ENCODE results near the gene BAIAP2. TPM values are rescaled to one million over a fixed set of nuclear protein-coding genes. Genes with fewer than 3 reads are reported as not detected.
"Not testable (repeated sequence)": the region's sequence is repeated elsewhere in the genome, so short reads cannot be mapped to it uniquely, and the experiment has no call there.

BAIAP2 gene
- total and polyA plus RNA-seq, 2 of the 13 experiments (the other 11 are each of a cell fraction or from before 2014, with no cell fraction given) = 22.5 to 24.0 TPM

DNA sequence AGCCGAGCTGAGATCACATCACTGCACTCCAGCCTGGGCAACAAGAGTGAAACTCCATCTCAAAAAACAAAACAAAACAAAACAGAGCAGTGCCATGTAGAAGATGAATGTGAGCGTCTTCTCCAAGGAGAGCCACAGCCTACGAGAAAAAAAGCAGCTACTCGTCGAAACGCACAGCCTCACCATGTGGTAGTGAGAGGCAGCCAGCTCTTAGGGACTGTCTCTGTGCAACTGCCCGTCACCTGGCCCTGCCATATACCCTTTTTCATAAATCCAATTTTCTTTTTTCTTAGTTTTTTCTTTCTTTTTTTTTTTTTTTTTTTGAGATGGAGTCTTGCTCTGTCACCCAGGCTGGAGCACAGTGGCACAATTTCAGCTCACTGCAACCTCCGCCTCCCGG lies 119.1 kb downstream of the BAIAP2 start:
- POLR2A ChIA-PET = interaction anchor here (0.6 kb wide), 1 partner anchor 504 kb away, joined by 3 read pairs; no protein-coding TSS in a partner anchor
- FAIRE-seq; ATAC-seq; BruUV-seq (replicated peaks); H3K4me3 ChIP-seq (replicated peaks in 1 of 3; ENCODE audit: insufficient read depth in 1 of 3, low read depth in 2 of 3, low read length in 3 of 3); H2AFZ ChIP-seq (ENCODE audit: low read length); DNase-seq (ENCODE audit: low spot score); H3K79me2 ChIP-seq (ENCODE audit: insufficient read depth, low read length); H3K4me2 ChIP-seq (ENCODE audit: low read depth, low read length); in situ Hi-C loops (cut with HindIII; ENCODE audit: extremely low pct_ligation_motif_present, low pct_unique_long_range_greater_than_20kb); H3K27ac ChIP-seq (ENCODE audit: extremely low read length, insufficient read depth, low read length); H3K36me3 ChIP-seq (replicated peaks in 1 of 2; ENCODE audit: control insufficient read depth in 1 of 2, insufficient read depth in 2 of 2, low read length in 2 of 2); H3K9ac ChIP-seq (ENCODE audit: insufficient read depth, low read depth, low read length); CTCF ChIA-PET (ENCODE audit: low intra/inter-chr PET ratio, low total read pairs); H3K4me1 ChIP-seq (ENCODE audit: insufficient read depth, low read length); H3K9me3 ChIP-seq (ENCODE audit: low read length); H4K20me1 ChIP-seq (ENCODE audit: insufficient read depth, low read length); intact Hi-C loops (cut with micrococcal nuclease; ENCODE audit: unreplicated experiment); H3K27me3 ChIP-seq (ENCODE audit: control insufficient read depth in 1 of 2, insufficient read depth in 2 of 2, low read length in 2 of 2): not testable (repeated sequence)
- WGBS (ENCODE audit: low lambda C conversion rate) = 93% methylated on average over 9 of the region's 9 CpGs

DNA sequence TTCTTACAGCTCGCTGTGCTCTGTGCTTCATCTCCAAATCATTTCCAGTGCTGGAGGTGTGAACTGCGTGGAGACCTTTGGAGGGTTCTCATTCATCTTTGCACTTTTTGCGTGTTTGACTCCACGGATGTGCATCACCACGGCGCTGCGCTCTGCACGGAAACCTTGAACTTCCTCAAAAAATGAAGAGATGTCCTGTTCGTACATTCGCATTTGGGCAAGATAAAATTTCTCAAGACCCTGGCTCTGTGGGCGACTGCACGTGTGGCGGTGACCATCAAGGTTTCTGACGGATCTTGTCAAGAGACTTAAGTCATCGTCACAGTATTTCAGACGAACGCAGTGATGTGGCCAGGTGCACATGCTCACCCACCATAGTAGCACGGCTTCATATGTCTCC lies 120.0 kb downstream of the BAIAP2 start:
- 94% methylated on average over 18 of the region's 18 CpGs for WGBS (ENCODE audit: low lambda C conversion rate)
- H3K27ac ChIP-seq (ENCODE audit: extremely low read length, insufficient read depth, low read length) = no peak overlapping the region
- H3K27me3 ChIP-seq (ENCODE audit: control insufficient read depth in 1 of 2, insufficient read depth in 2 of 2, low read length in 2 of 2) = no peaks in the 10 kb centered on the region
- FAIRE-seq (no peak), DNase-seq (ENCODE audit: low spot score) (no peak), ATAC-seq (no peak)
- no peaks in the 10 kb centered on the region for H3K9me3 ChIP-seq (ENCODE audit: low read length)
- intact Hi-C loops (cut with micrococcal nuclease; ENCODE audit: unreplicated experiment) = no loop called here
- H3K9ac ChIP-seq (ENCODE audit: insufficient read depth, low read depth, low read length) = no peak overlapping the region
- H3K4me3 ChIP-seq (replicated peaks in 1 of 3; ENCODE audit: insufficient read depth in 1 of 3, low read depth in 2 of 3, low read length in 3 of 3) = no peak overlapping the region
- BruUV-seq (replicated peaks) = no TSS peak
- CTCF ChIA-PET (ENCODE audit: low intra/inter-chr PET ratio, low total read pairs) = no interaction called here
- in situ Hi-C loops (cut with HindIII; ENCODE audit: extremely low pct_ligation_motif_present, low pct_unique_long_range_greater_than_20kb) = no loop called here
- H3K36me3 ChIP-seq (replicated peaks in 1 of 2; ENCODE audit: control insufficient read depth in 1 of 2, insufficient read depth in 2 of 2, low read length in 2 of 2) = no peaks in the 10 kb centered on the region
- peaks cover 4% of the 10 kb centered on the region; the same call in 1 of the 2 replicates for H3K4me1 ChIP-seq (ENCODE audit: insufficient read depth, low read length)
- POLR2A ChIA-PET = no interaction called here
- no peaks in the 10 kb centered on the region for H4K20me1 ChIP-seq (ENCODE audit: insufficient read depth, low read length)
- no peak overlapping the region for H2AFZ ChIP-seq (ENCODE audit: low read length)
- H3K79me2 ChIP-seq (ENCODE audit: insufficient read depth, low read length) = no peaks in the 10 kb centered on the region
- no peak overlapping the region for H3K4me2 ChIP-seq (ENCODE audit: low read depth, low read length)
- no peak for TF ChIP-seq HMG20A (CRISPR knock-in tag; IDR thresholded peaks at IDR 0.05; ENCODE audit: borderline replicate concordance)
- TF ChIP-seq, protein P1, sequence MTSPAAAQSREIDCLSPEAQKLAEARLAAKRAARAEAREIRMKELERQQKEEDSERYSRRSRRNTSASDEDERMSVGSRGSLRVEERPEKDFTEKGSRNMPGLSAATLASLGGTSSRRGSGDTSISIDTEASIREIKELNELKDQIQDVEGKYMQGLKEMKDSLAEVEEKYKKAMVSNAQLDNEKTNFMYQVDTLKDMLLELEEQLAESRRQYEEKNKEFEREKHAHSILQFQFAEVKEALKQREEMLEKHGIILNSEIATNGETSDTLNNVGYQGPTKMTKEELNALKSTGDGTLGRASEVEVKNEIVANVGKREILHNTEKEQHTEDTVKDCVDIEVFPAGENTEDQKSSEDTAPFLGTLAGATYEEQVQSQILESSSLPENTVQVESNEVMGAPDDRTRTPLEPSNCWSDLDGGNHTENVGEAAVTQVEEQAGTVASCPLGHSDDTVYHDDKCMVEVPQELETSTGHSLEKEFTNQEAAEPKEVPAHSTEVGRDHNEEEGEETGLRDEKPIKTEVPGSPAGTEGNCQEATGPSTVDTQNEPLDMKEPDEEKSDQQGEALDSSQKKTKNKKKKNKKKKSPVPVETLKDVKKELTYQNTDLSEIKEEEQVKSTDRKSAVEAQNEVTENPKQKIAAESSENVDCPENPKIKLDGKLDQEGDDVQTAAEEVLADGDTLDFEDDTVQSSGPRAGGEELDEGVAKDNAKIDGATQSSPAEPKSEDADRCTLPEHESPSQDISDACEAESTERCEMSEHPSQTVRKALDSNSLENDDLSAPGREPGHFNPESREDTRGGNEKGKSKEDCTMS (CRISPR knock-in tag; conservative IDR thresholded peaks at IDR 0.05) = no peak
- TF ChIP-seq ZNF747 (CRISPR knock-in tag; IDR thresholded peaks at IDR 0.05; ENCODE audit: borderline replicate concordance) = no peak
- TF ChIP-seq TBL1XR1 (IDR thresholded peaks at IDR 0.05; ENCODE audit: borderline replicate concordance, low read length, partially characterized antibody) = no peak
- TF ChIP-seq HNRNPL (IDR thresholded peaks at IDR 0.05; ENCODE audit: low read depth, low read length) = no peak
- no peak for TF ChIP-seq DR1 (CRISPR knock-in tag; IDR thresholded peaks at IDR 0.05)
- TF ChIP-seq PCBP2 (optimal IDR thresholded peaks at IDR 0.05; ENCODE audit: low read depth, low read length, poor library complexity, severe bottlenecking) = no peak
- TF ChIP-seq TEAD2 (CRISPR knock-in tag; IDR thresholded peaks at IDR 0.05) = no peak
- TF ChIP-seq FOSL2 (CRISPR knock-in tag; IDR thresholded peaks at IDR 0.05) = no peak
- no peak for TF ChIP-seq MED1 (CRISPR knock-in tag; IDR thresholded peaks at IDR 0.05)
- TF ChIP-seq, protein P2, sequence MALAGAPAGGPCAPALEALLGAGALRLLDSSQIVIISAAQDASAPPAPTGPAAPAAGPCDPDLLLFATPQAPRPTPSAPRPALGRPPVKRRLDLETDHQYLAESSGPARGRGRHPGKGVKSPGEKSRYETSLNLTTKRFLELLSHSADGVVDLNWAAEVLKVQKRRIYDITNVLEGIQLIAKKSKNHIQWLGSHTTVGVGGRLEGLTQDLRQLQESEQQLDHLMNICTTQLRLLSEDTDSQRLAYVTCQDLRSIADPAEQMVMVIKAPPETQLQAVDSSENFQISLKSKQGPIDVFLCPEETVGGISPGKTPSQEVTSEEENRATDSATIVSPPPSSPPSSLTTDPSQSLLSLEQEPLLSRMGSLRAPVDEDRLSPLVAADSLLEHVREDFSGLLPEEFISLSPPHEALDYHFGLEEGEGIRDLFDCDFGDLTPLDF (CRISPR knock-in tag; IDR thresholded peaks at IDR 0.05) = no peak
- no peak for TF ChIP-seq SSRP1 (CRISPR knock-in tag; IDR thresholded peaks at IDR 0.05)
- TF ChIP-seq HMG20B (CRISPR knock-in tag; conservative IDR thresholded peaks at IDR 0.05) = no peak
- TF ChIP-seq ZBTB7B (CRISPR knock-in tag; IDR thresholded peaks at IDR 0.05) = no peak
